G401.6 (cell line): ENCODE results near the gene GPR162.

ENCODE experiments used
- FAIRE-seq: peaks from 2 replicates; lab custom pipeline; 2012; peaks lifted over from hg19 to GRCh38; lab: Jason Lieb, UNC

Gene GPR162

DNA sequence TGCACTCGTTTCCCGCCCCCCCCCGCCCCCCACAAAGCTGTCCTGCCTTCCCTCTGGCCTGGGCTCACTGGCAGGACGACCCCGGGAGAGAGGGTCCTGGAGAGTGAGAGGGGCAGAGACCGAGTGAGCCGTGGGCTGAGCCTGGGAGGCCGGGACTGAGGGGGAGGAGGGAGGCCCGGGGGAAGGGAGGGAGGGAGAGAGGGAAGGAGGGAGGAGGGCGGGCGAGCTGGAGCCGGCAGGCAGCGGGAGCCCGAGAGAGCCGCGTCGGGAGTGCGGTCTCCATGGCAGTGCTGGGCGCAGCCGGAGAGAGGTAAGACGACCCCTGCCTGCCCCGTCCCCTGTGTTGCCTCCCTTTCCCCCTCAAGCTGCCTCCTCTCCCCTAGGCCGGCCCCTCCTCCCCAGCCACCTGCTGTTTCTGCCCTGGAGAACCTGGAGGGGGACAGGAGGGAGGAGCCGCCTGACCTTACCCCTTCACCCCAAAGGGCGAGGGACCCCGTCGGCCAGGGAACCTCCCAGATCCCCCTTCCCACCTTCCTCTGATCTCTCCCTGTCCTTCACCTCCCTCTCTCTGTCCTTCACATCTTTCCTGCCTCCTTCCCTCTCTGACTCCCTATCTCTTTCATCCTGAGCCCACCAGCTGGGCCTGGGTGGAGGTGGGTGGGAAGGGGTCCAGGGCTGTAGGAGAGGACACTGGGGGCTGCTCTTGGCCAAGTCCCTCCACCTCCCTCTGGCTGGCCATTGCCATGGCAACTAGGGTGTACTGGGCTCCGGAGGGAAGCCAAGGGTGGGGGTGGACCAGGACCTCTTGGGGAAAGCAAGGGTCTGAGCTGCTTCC lies at the start of gene GPR162:
Gene GPR162, plus strand, starts transcription at position 231 of the 835 bp plus-strand sequence. CDS start 2,078 bp downstream, outside the sequence.
- no peak for FAIRE-seq

DNA sequence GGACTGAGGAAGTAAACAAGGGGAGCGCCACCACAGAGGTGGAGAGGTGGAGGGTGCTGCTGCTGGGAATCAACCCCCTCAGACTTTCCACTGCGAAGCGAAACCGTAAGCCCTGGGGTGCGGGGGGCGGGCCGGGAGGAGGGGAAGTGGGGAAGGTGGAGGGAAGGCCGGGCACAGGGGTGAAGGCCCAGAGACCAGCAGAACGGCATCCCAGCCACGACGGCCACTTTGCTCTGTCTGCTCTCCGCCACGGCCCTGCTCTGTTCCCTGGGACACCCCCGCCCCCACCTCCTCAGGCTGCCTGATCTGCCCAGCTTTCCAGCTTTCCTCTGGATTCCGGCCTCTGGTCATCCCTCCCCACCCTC lies 49.3 kb upstream of the GPR162 start, which contains the start of gene LAG3:
Gene LAG3, plus strand, starts transcription at position 190 of the 365 bp plus-strand sequence. CDS start 333 bp downstream, outside the sequence.
- FAIRE-seq = no peak

- FAIRE-seq = no peak
These were observed 48.7 kb upstream of the GPR162 start for GRCh38 chr12:6772726-6773589.

DNA sequence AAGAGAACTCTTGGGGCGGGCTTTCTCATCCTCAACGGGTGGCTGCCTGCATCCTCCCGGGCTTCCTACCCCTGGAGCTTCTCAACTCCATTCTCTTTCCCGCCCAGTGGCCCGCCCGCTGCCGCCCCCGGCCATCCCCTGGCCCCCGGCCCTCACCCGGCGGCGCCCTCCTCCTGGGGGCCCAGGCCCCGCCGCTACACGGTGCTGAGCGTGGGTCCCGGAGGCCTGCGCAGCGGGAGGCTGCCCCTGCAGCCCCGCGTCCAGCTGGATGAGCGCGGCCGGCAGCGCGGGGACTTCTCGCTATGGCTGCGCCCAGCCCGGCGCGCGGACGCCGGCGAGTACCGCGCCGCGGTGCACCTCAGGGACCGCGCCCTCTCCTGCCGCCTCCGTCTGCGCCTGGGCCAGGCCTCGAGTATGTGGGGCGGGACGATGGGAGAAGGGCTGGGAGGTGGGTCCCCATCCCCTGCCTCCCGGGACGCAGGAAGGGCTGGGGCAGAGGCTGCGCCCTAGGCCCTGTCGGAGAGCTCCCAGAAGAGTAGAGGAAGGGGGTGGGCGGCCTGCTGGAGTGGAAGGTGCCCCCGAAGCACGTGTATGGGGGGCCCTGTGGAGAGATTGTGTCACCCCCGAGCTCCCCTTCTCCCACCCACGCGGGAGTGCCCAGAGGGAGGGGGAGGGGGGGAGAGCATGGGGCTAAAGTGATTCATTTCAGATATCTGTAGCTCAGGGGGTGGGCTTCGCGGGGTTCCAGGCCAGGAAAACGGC lies 47.9 kb upstream of the GPR162 start:
- FAIRE-seq = no peak

- FAIRE-seq = no peak
These were observed 47.0 kb upstream of the GPR162 start for GRCh38 chr12:6774499-6775062.

DNA sequence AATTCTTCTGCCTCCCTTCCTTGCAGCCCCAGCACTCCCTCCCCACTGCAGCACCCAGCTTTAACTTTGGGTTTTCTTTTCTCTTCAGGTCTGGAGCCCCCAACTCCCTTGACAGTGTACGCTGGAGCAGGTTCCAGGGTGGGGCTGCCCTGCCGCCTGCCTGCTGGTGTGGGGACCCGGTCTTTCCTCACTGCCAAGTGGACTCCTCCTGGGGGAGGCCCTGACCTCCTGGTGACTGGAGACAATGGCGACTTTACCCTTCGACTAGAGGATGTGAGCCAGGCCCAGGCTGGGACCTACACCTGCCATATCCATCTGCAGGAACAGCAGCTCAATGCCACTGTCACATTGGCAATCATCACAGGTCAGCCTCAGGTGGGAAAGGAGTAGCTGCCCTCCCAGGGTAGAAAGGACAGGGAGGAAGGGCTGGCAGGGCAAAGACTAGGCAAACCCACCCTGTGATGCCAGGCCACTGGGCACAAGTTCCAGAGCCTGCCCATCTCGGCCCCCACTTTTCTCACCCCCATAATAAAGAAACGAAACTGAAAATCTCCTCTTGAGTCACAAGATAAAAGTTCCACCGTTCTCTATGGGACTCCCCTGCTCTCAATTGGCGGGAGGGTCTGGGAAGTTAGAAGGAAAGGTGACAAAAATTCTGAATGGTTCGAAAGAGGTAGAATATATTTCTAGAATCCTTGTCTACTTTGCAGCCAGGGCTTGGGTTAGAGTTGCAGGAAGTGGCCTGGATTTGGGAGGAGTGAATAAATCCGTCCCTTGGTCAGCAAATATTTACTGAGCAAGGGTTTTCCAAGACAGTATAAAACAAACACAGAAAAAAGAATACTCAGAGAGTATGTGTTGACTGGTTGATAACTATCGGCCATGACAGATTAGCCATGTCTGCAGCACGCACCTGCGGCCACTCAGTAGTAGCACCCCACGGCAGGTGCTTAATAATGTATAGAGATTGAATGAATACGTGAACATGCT lies 46.1 kb upstream of the GPR162 start:
- FAIRE-seq = no peak

DNA sequence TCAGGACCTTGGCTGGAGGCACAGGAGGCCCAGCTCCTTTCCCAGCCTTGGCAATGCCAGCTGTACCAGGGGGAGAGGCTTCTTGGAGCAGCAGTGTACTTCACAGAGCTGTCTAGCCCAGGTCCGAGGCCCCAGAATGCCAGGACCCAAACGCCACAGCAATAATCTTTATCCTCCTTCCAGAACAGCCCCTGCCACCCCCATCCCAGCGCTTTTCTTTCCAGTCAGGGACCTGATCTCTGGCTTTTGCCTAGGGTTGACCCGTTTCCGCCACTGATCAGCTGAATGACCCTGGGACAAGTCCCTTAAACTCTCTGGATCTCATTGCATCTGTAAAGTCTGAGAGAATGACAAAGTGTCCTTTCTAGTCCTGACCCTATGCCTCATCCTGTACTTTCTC lies 44.2 kb upstream of the GPR162 start:
- no peak for FAIRE-seq

GRCh38 chr12:6778217-6778573 lies 43.4 kb upstream of the GPR162 start:
- FAIRE-seq = no peak

DNA sequence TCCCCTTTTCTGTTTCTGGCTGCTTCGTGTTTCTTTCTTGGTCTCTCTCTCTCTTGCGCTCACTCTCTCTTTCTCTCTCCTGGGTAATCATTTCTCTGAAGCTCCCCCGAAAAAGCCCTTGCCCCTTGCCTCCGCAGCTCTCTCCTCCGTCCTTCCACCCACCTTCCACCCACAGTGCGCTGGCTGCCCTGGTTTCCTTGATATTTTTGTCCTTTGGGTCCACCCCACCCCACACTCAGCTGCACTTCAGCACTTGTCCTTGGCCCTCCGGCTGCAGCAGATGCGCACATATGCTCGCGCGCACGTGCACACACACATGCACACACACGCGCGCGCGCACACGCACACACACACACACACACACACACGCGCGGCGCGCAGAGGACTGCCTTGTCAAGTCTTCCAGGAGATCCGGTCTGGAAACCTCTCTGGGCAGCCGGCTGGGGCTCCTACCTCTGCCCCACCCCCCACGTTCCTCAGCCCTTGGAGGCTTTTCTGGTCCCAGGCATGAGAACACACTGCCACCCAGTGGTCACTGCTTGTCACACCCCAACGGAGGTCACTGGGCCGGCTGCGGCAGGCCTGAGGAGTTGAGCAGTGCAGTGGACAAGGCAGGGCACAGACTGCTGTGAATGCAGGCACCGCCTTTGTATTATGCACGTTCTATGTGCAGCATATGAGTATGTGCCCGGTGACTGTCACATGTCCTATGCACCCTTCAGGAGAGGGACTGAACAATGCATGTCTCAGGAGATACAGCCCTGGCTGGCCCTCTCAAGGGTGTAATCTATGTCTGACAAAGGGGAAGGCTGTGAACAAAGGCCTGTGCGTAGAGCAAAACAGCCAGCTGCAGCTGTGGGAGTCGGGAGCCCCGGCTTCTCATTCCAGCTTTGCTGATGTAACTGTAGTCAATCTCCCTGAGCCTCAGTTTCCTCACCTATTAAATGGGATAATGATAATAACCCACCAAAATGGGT lies 42.8 kb upstream of the GPR162 start:
- FAIRE-seq = peak; percentile 96

- no peak for FAIRE-seq
These were observed 41.8 kb upstream of the GPR162 start for GRCh38 chr12:6779708-6780432.

GRCh38 chr12:6780573-6780972 lies 41.0 kb upstream of the GPR162 start:
- no peak for FAIRE-seq

DNA sequence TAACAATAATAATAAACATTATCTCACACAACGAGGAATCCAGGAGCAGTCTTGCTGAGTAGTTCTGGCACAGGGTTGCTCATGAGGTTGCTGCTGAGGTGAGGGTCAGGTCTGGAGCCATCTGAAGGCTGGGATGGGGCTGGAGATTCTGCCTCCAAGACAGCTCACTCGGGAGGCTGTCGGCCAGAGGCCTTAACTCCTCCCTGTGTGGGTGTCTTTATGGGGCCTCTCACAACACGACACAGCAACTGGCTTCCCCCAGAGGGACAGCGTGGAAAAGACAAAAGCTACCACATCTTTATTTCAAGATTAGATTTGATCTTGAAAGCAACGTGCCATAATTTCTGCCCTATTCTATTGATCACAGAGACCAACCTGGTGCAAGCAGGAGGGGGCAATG lies 39.5 kb upstream of the GPR162 start:
- FAIRE-seq = no peak

GRCh38 chr12:6782850-6783566 lies 38.6 kb upstream of the GPR162 start:
- FAIRE-seq = no peak

DNA sequence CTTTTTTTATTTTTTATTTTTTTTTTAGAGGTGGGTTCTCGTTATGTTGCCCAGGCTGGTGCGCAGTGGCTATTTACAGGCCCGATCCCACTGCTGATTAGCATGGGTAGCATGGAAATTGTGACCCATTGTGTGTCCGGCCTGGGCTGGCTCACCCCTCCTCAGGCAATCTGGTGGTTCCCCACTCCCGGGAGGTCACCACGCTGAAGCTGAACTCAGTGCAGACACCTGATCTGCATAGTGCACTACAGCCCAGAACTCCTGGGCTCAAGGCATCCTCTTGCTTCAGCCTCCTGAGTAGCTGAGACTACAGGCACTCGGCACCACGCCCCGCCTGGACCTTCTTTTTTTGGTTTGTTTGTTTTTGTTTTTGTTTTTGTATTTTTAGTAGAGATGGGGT lies 37.8 kb upstream of the GPR162 start:
- no peak for FAIRE-seq

DNA sequence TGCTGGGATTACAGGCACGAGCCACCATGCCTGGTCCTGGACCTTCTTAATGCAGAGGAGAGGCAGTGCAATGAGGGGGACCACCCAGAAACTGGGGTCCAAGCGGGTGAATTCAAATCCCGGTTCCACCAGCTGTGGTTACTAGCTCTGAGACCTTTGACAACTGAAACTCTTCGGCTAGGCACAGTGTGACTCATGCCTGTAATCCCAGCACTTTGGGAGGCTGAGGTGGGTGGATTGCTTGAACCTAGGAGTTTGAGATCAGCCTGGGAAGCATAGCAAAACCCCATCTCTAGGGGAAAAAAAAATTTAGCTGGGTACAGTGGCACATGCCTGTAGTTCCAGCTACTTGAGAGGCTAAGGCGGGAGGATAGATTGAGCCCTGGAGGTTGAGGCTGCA lies 37.3 kb upstream of the GPR162 start:
- no peak for FAIRE-seq

DNA sequence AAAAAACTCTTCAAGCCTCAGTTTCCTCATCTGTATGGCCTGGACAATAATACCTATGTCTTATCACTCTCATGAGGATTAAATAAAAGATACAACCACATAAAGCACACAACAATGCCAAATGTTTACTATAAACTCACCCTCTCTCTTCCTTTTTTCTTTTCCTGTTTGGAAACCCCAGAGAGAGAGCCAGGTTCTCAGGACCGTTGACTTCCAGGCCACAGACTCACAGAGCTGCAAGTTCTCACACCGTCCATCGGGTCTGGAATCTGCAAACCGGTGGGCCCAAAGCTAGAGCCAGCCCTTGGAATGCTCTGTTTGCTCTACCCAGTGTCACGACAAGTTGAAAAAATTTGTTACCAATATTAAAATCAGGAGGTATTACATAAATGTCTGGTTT lies 36.9 kb upstream of the GPR162 start:
- no peak for FAIRE-seq

- no peak for FAIRE-seq
These were observed 35.1 kb upstream of the GPR162 start for GRCh38 chr12:6786416-6787094.

DNA sequence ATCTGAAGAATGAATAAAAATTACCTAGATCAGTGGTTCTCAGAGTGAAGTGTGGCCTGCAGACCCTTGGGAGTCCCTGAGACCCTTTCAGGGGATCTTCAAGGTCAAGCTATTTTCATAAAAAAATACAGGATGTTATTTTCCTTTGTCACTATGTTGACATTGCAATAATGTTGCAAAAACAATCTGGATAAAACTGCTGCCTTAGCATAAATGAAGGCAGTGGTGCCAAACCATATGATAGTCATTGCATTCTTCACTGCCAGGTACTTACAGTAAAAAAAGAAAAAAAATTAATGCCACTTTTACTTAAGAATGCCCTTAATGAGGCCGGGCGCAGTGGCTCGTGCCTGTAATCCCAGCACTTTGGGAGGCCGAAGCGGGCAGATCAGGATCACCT lies 34.3 kb upstream of the GPR162 start:
- FAIRE-seq = no peak
